WTC11 (cell line): Measurements from ENCODE around the gene CEP57L1. TPM values are rescaled to one million over a fixed set of nuclear protein-coding genes. Genes with fewer than 3 reads are reported as not detected.
A peak's percentile ranks its signal among the peaks of the same experiment; 100 is the strongest.

Experiments
- ARID4B ChIP-seq: sonication (generic); formaldehyde crosslinking; IDR thresholded peaks from 2 replicates; pipeline ENCODE4 v1.8.0; 2023; ENCODE audit warnings: missing genetic modification reagents, mild to moderate bottlenecking, borderline replicate concordance
- ATF3 ChIP-seq: sonication (generic); formaldehyde crosslinking; conservative IDR thresholded peaks from 2 replicates; pipeline ENCODE4 v1.8.1; 2022; ENCODE audit warnings: mild to moderate bottlenecking, missing genetic modification reagents
- CBFB ChIP-seq: sonication (generic); formaldehyde crosslinking; IDR thresholded peaks from 2 replicates; pipeline ENCODE4 v1.8.1; 2022; ENCODE audit warnings: mild to moderate bottlenecking, low read depth, missing genetic modification reagents
- CREM ChIP-seq: sonication (generic); formaldehyde crosslinking; IDR thresholded peaks from 2 replicates; pipeline ENCODE4 v1.8.1; 2022; ENCODE audit warnings: mild to moderate bottlenecking, missing genetic modification reagents, moderate library complexity
- CTCF ChIP-seq: fragments of 200-600 bp; IDR thresholded peaks from 2 replicates; pipeline ENCODE4 v1.8.0; 2022; ENCODE audit warnings: antibody characterized with exemption
- ELF4 ChIP-seq: sonication (generic); formaldehyde crosslinking; IDR thresholded peaks from 2 replicates; pipeline ENCODE4 v1.8.1; 2022; ENCODE audit warnings: low read depth, mild to moderate bottlenecking, moderate library complexity, missing genetic modification reagents
- FOXJ3 ChIP-seq: sonication (generic); formaldehyde crosslinking; IDR thresholded peaks from 2 replicates; pipeline ENCODE4 v1.9.0; 2021; ENCODE audit warnings: missing genetic modification reagents, mild to moderate bottlenecking, borderline replicate concordance
- FOXK1 ChIP-seq: sonication (generic); formaldehyde crosslinking; IDR thresholded peaks from 2 replicates; pipeline ENCODE4 v1.8.0; 2022; ENCODE audit warnings: mild to moderate bottlenecking, moderate library complexity, missing genetic modification reagents
- GRHL2 ChIP-seq: fragments of 250-450 bp; sonication (Bioruptor Pico); IDR thresholded peaks from 2 replicates; pipeline ENCODE4 v1.8.0; 2022; ENCODE audit warnings: mild to moderate bottlenecking, moderate library complexity; ENCODE audit not compliant: insufficient replicate concordance, severe bottlenecking
- GTF2I ChIP-seq: fragments of 250-450 bp; sonication (Bioruptor Pico); conservative IDR thresholded peaks from 2 replicates; pipeline ENCODE4 v1.4.0; 2021; ENCODE audit warnings: mild to moderate bottlenecking
- HMGA2 ChIP-seq: fragments of 250-450 bp; sonication (Bioruptor Pico); IDR thresholded peaks from 2 replicates; pipeline ENCODE4 v1.4.0; 2021; ENCODE audit warnings: mild to moderate bottlenecking, moderate library complexity
- IRF1 ChIP-seq: sonication (generic); formaldehyde crosslinking; IDR thresholded peaks from 2 replicates; pipeline ENCODE4 v1.8.0; 2023; ENCODE audit warnings: missing genetic modification reagents
- JUN ChIP-seq: sonication (generic); formaldehyde crosslinking; IDR thresholded peaks from 2 replicates; pipeline ENCODE4 v1.8.0; 2023; ENCODE audit warnings: mild to moderate bottlenecking, missing genetic modification reagents
- KAT7 ChIP-seq: sonication (generic); formaldehyde crosslinking; IDR thresholded peaks from 2 replicates; pipeline ENCODE4 v1.8.1; 2023; ENCODE audit warnings: missing genetic modification reagents, mild to moderate bottlenecking, borderline replicate concordance
- MAX ChIP-seq: sonication (generic); formaldehyde crosslinking; IDR thresholded peaks from 2 replicates; pipeline ENCODE4 v1.8.0; 2022; ENCODE audit warnings: mild to moderate bottlenecking, missing genetic modification reagents
- MLX ChIP-seq: sonication (generic); formaldehyde crosslinking; IDR thresholded peaks from 2 replicates; pipeline ENCODE4 v1.8.1; 2023; ENCODE audit warnings: mild to moderate bottlenecking, missing genetic modification reagents, moderate library complexity
- NFATC4 ChIP-seq: fragments of 250-450 bp; sonication (Bioruptor Pico); IDR thresholded peaks from 2 replicates; pipeline ENCODE4 v1.9.0; 2021; ENCODE audit warnings: mild to moderate bottlenecking
- PREB ChIP-seq: sonication (generic); formaldehyde crosslinking; IDR thresholded peaks from 2 replicates; pipeline ENCODE4 v1.8.1; 2022; ENCODE audit warnings: mild to moderate bottlenecking, missing genetic modification reagents, moderate library complexity, borderline replicate concordance
- SOX15 ChIP-seq: fragments of 250-450 bp; sonication (Bioruptor Pico); IDR thresholded peaks from 2 replicates; pipeline ENCODE4 v1.9.0; 2021; ENCODE audit warnings: mild to moderate bottlenecking
- SP1 ChIP-seq: sonication (generic); formaldehyde crosslinking; conservative IDR thresholded peaks from 2 replicates; pipeline ENCODE4 v1.8.1; 2022; ENCODE audit warnings: missing genetic modification reagents
- TEAD4 ChIP-seq: sonication (generic); formaldehyde crosslinking; IDR thresholded peaks from 2 replicates; pipeline ENCODE4 v1.8.0; 2022; ENCODE audit warnings: mild to moderate bottlenecking, missing genetic modification reagents
- USF1 ChIP-seq: sonication (generic); formaldehyde crosslinking; IDR thresholded peaks from 2 replicates; pipeline ENCODE4 v1.8.0; 2022; ENCODE audit warnings: mild to moderate bottlenecking, missing genetic modification reagents
- ZBTB43 ChIP-seq: sonication (generic); formaldehyde crosslinking; IDR thresholded peaks from 2 replicates; pipeline ENCODE4 v1.8.1; 2023; ENCODE audit warnings: mild to moderate bottlenecking, missing genetic modification reagents
- ZNF263 ChIP-seq: sonication (generic); formaldehyde crosslinking; IDR thresholded peaks from 2 replicates; pipeline ENCODE4 v1.8.1; 2022; ENCODE audit warnings: low read depth, mild to moderate bottlenecking, moderate library complexity, missing genetic modification reagents
- ZNF425 ChIP-seq: fragments of 250-450 bp; sonication (Bioruptor Pico); conservative IDR thresholded peaks from 2 replicates; pipeline ENCODE4 v1.9.0; 2021; ENCODE audit warnings: mild to moderate bottlenecking
- ZNF671 ChIP-seq: fragments of 250-450 bp; sonication (Bioruptor Pico); IDR thresholded peaks from 2 replicates; pipeline ENCODE4 v1.8.0; 2021; ENCODE audit warnings: mild to moderate bottlenecking
- total RNA-seq: library from RNA; stranded (reverse); gene quantifications from 3 replicates; pipeline ENCODE4 v1.2.3, GENCODE V29; 2021

CEP57L1 gene
- total RNA-seq, 1 experiment from 2014 or later = 13.1 TPM

- TF ChIP-seq PREB = no peak
- no peak for TF ChIP-seq ZNF671 (CRISPR knock-in tag)
- no peak for TF ChIP-seq ZNF263
- TF ChIP-seq JUN (CRISPR knock-in tag) = no peak
- no peak for TF ChIP-seq CREM
- TF ChIP-seq FOXK1 = peak; percentile 8; the same call in 1 of the 2 replicates
- no peak for TF ChIP-seq MAX (CRISPR knock-in tag)
- TF ChIP-seq TEAD4 (CRISPR knock-in tag) = no peak
- TF ChIP-seq KAT7 = no peak
- no peak for TF ChIP-seq FOXJ3 (CRISPR knock-in tag)
- no peak for TF ChIP-seq CBFB (CRISPR knock-in tag)
- TF ChIP-seq SOX15 (CRISPR knock-in tag) = no peak
- no peak for TF ChIP-seq USF1 (CRISPR knock-in tag)
- no peak for TF ChIP-seq IRF1 (CRISPR knock-in tag)
- TF ChIP-seq HMGA2 (CRISPR knock-in tag) = no peak
- no peak for TF ChIP-seq GTF2I (CRISPR knock-in tag)
- no peak for TF ChIP-seq ATF3 (CRISPR knock-in tag)
- TF ChIP-seq GRHL2 = no peak
- TF ChIP-seq CTCF = no peak
- TF ChIP-seq ARID4B (CRISPR knock-in tag) = no peak
- TF ChIP-seq SP1 = peak; percentile 62
- TF ChIP-seq NFATC4 = no peak
- 0 out of 2 replicates have a peak, but pooled peaks have one; percentile 49 for TF ChIP-seq ZBTB43
- TF ChIP-seq ELF4 (CRISPR knock-in tag) = 0 out of 2 replicates have a peak, but pooled peaks have one; percentile 24
- no peak for TF ChIP-seq MLX (CRISPR knock-in tag)
- no peak for TF ChIP-seq ZNF425 (CRISPR knock-in tag)
These were observed 781 bp upstream of the CEP57L1 start, which contains the start of gene SESN1 (continued) for GRCh38 chr6:109094416-109095035.
